HG03571 (cell line): ENCODE data around the gene HECTD1.
"Not testable (repeated sequence)": the region's sequence is repeated elsewhere in the genome, so short reads cannot be mapped to it uniquely, and the experiment has no call there.

ENCODE experiments used
- ATAC-seq: cut with Tn5 transposase; IDR thresholded peaks from one replicate; pipeline ENCODE4 v1.9.1; 2021; ENCODE audit not compliant: unreplicated experiment

HECTD1 gene

GRCh38 chr14:31196839-31197492, 10.6 kb downstream of the HECTD1 start:
- ATAC-seq: no peak

GRCh38 chr14:31194661-31195060, 12.9 kb downstream of the HECTD1 start:
- no peak for ATAC-seq

- ATAC-seq: no peak
Observed at GRCh38 chr14:31194095-31194494, 13.5 kb downstream of the HECTD1 start.

DNA sequence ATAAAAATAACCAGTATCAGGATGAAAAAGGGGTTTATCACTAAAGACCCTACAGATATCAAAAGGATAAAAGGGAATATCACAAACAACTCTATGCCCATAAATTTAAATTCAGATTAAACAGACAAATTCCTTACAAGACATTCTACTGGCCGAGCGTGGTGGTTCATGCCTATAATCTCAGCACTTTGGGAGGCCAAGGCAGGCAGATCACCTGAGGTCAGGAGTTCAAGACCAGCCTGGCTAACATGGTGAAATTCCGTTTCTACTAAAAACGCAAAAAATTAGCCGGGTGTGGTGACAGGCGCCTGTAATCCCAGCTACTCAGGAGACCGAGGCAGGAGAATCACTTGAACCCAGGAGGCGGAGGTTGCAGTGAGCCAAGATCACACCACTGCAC, 15.0 kb downstream of the HECTD1 start:
- not testable (repeated sequence) for ATAC-seq

DNA sequence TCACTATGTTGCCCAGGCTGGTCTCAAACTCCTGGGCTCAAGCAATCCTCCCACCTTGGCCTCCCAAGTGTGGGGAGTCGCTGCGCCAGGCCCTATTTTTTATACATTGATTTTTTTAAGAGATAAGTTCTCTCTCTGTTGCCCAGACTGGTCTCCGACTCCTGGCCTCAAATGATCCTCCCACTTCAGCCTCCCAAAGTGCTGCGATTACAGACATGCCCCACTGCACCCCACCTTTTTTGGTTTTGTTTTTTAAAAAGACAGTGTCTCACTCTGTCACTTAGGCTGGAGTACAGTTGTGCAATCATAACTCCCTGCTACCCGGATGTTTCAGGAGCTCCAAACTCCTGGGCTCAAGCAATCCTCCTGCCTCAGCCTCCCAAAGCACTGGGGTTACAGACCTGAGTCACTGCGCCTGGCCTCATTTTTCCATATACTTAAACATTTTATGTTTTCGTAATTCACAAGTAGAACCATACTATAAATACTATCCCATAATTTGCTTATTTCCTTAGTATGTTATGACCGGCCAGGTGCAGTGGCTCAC, 16.8 kb downstream of the HECTD1 start:
- no peak for ATAC-seq

GRCh38 chr14:31190219-31190603, 17.4 kb downstream of the HECTD1 start:
- no peak for ATAC-seq

- no peak for ATAC-seq
Observed at GRCh38 chr14:31189346-31190218, 18.0 kb downstream of the HECTD1 start.

- no peak for ATAC-seq
Observed at GRCh38 chr14:31188744-31189143, 18.8 kb downstream of the HECTD1 start.

DNA sequence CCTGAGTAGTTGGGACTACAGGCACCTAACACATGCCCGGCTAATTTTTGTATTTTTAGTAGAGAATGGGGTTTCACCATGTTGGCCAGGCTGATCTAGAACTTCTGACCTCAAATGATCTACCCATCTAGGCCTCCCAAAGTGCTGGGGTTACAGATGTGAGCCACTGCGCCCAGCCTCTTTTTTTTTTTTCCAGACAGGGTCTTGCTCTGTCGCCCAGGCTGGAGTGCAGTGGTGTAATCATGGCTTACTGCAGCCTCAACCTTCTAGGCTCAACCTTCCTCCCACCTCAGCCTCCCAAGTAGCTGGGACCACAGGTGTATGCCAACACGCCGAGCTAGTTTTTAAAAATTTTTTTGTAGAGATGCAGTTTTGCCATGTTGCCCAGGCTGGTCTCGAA, 25.6 kb downstream of the HECTD1 start:
- ATAC-seq: not testable (repeated sequence)

DNA sequence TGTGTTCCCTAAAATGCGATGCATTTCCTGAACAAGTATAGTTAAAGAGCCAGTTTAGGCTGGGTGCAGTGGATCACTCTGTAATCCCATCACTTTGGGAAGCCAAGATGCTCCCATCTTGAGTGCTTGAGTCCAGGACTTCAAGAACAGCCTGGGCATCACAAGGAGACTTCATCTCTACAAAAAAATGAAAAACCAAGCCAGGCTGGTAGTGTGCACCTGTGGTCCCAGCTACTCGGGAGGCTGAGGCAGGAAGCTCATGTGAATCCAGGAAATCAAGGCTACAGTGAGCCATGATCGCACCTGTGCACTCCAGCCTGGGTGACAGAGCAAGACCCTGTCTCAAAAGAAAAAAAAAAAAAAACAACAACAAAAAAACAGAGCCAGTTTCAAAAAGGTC, 26.3 kb downstream of the HECTD1 start:
- ATAC-seq: no peak

DNA sequence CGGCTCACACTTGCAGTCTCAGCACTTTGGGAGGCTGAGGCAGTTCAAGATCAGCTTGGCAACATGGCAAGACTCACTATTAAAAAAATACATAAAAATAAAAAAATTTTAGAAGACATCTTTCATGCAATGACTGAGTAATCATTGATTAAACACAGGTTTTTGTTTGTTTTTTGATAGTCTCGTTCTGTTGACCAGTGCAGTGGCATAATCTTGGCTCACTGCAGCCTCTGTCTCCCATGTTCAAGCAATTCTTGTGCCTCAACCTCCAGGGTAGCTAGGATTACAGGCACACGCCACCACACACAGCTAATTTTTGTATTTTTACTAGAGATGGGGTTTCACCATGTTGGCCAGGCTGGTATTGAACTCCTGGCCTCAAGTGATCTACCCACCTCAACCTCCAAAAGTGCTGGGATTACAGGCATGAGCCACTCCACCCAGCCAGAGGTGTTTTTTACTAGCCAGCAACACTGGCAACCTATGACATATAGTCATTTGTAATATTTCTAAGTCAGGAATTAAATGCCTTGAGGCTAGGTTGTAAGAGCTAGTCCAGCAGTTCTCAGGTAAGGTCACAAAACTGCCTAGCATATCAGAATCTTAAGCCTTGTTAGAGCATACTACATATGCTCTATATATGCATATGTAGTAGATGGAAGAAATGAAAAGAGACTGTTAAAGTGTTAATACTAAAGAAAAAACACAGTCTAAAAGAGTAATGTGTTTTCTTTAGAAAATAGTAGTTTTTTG, 27.1 kb downstream of the HECTD1 start:
- no peak for ATAC-seq

DNA sequence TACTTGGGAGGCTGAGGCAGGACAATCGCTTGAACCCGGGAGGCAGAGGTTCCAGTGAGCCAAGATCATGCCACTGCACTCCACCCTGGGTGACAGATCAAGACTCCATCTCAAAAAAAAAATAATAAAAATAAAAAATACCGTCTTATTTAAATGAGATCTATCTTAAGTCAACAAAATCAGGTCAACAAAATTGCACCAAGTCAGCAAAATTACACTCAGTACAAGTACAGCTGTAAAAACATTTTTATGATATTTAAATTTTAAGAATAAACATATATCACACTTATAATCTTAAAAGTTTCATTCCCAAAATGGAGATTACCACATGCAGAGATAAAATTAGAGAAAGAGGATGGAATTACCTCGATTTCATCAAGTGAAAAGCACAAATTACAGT, 33.2 kb downstream of the HECTD1 start:
- ATAC-seq: no peak

GRCh38 chr14:31173120-31173837, 34.3 kb downstream of the HECTD1 start:
- no peak for ATAC-seq

DNA sequence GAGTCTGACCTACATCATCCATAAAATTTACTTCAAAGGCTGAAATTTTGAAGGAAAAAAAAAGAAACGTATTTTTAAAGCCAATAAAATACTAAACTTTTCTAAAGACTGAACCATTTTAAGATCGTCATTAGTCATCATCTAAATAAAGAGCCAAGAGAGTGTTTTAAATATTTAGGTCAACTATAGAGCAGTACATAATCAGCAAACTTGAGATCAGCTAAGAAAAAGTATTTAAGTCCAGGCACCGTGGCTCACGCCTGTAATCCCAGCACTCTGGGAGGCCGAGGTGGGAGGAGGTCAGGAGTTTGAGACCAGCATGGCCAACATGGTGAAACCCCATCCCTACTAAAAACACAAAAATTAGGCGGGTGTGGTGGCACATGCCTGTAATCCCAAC, 35.5 kb downstream of the HECTD1 start:
- ATAC-seq: no peak

DNA sequence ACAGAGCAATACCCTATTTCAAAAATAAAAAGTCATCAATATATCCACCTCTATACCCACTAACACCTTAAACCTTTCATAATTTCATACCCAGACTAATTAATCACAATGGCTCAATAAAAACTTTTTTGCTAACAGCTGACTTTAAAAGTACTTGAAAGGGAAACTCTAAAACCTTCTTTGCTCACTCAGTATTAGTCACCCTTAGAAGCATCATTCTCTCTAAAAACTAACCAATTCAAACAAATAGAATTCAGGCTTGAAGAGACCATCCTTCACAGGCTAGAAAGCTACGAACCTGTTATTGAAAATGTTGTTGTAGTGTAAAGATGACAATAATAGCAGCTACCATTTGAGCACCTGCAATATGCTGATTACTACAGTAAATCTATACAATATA, 37.2 kb downstream of the HECTD1 start:
- ATAC-seq: no peak

DNA sequence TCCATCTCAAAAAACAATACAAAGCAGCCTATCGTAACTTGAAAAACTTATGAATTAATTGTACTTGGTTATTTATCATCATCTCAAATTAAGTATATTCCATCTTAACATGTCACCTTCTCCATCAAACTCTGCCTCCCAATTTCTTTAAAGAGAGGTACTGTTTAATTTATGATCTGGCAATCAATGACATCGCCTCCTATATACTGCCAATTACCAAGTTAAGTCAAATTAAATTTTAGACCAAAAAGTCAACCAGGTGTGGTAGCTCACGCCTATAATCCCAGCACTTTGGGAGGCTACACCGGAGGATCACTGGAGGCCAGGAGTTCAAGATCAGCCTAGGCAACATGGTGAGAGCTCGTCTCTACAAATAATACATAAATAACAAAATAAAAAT, 37.7 kb downstream of the HECTD1 start:
- no peak for ATAC-seq

DNA sequence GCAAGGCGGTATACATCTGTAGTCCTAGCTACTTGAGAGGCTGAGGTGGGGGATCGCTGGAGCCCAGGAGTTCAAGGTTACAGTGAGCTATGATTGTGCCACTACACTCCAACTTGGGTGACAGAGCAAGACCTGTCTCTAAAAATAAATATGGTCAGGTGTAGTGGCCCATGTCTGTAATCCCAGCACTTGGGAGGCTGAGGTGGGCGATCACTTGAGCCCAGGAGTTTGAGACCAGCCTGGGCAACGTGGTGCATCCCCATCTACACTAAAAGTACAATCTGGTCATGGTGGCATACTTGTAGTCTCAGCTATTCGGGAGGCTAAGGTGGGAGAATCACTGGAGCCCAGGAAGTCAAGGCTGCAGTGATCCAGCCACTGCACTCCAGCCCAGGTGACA, 40.6 kb downstream of the HECTD1 start:
- no peak for ATAC-seq

DNA sequence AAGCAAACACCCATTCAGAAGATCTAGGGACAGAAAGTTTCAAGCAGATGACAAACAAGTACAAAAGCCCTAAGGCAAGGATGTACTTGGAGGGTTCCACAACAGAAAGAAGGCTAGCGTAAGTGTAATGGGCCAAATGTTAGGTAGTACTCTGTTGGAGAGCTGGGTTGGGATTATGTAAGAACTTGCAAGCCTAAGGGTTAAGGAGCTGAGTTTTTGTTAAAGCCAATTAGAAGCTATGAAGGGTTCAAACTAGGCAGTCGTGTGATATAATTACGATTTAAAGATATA, 41.4 kb downstream of the HECTD1 start:
- ATAC-seq: no peak

DNA sequence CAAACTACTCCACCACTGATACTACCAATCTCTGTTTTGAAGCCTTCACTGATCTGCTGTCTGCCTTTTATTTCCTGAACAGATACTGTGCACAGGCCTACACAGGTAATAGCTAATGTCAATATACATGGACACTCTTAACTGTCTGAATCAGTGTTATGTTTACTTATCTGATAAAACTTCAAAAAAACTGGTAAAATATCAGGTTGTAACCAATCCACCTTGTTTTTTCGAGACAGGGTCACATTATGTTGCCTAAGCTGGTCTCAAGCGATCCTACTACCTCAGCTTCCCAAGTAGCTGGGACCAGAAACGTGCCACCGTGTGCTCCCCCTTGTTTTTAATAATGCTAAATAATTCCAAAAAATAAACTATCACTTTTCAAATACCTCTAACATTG, 43.5 kb downstream of the HECTD1 start:
- no peak for ATAC-seq

- no peak for ATAC-seq
Observed at GRCh38 chr14:31162910-31163649, 44.5 kb downstream of the HECTD1 start.
